Caco-2 (cell line): ENCODE measurements around the gene CIB1. TPM values are rescaled to one million over a fixed set of nuclear protein-coding genes. Genes with fewer than 3 reads are reported as not detected.
A peak's percentile ranks its signal among the peaks of the same experiment; 100 is the strongest.

ENCODE experiments used
- BruUV-seq: library from RNA; stranded (reverse); fragments of 400-500 nt; replicated peaks from 2 replicates; lab custom pipeline; 2021; lab: Mats Ljungman, UMichigan
- CTCF ChIA-PET: fragments of 300-600 bp; sonication (Branson Sonifier 250); formaldehyde crosslinking; loops from one replicate; lab custom pipeline; 2022; ENCODE audit warnings: antibody characterized with exemption; lab: Charles Lee
- POLR2A ChIA-PET: fragments of 300-600 bp; sonication (Branson Sonifier 250); formaldehyde crosslinking; loops from one replicate; lab custom pipeline; 2022; ENCODE audit warnings: antibody characterized with exemption; lab: Charles Lee
- DNase-seq, 2 experiments: peaks; one replicate each; pipeline versions ENCODE4 v3.0.0 to v3.0.0-alpha.2; 2020 to 2022
- H3K27me3 ChIP-seq: replicated peaks from 2 replicates; pipeline ENCODE4 v1.6.0; 2011; ENCODE audit warnings: low read length; ENCODE audit not compliant: control insufficient read depth, insufficient read depth
- H3K36me3 ChIP-seq: 2 replicates; pipeline ENCODE4 v1.5.1; 2011; ENCODE audit warnings: low read length; ENCODE audit not compliant: control insufficient read depth, insufficient read depth
- H3K4me1 ChIP-seq: fragments of 250-450 bp; sonication (Bioruptor Pico); 2 replicates; pipeline ENCODE4 v1.5.1; 2020; ENCODE audit warnings: mild to moderate bottlenecking
- H3K4me3 ChIP-seq: 2 replicates; pipeline ENCODE4 v1.5.1; 2011; ENCODE audit warnings: low read depth, mild to moderate bottlenecking, control low read depth, low read length
- H3K9me3 ChIP-seq: fragments of 250-450 bp; sonication (Bioruptor Pico); 2 replicates; pipeline ENCODE4 v1.5.1; 2020; ENCODE audit warnings: mild to moderate bottlenecking, moderate library complexity
- H3K27ac Mint-ChIP-seq: one replicate; pipeline ENCODE4 v1.8.0; 2022; ENCODE audit warnings: mixed read lengths; ENCODE audit not compliant: unreplicated experiment
- H3K27me3 Mint-ChIP-seq: one replicate; pipeline ENCODE4 v1.8.0; 2022; ENCODE audit warnings: mixed read lengths; ENCODE audit not compliant: insufficient read depth, unreplicated experiment
- H3K36me3 Mint-ChIP-seq: one replicate; pipeline ENCODE4 v1.8.0; 2022; ENCODE audit warnings: mild to moderate bottlenecking, mixed read lengths; ENCODE audit not compliant: insufficient read depth, unreplicated experiment
- H3K4me1 Mint-ChIP-seq: one replicate; pipeline ENCODE4 v1.8.0; 2022; ENCODE audit warnings: low read depth, mixed read lengths; ENCODE audit not compliant: unreplicated experiment
- H3K4me3 Mint-ChIP-seq: one replicate; pipeline ENCODE4 v1.8.0; 2022; ENCODE audit warnings: mild to moderate bottlenecking, moderate library complexity, mixed read lengths; ENCODE audit not compliant: unreplicated experiment
- H3K9me3 Mint-ChIP-seq: one replicate; pipeline ENCODE4 v1.8.0; 2022; ENCODE audit warnings: mixed read lengths; ENCODE audit not compliant: unreplicated experiment
- intact Hi-C: fragments of 100-400 bp; cut with micrococcal nuclease; formaldehyde crosslinking; loops from one replicate; pipeline ENCODE4 v1.10.0; 2022; ENCODE audit not compliant: unreplicated experiment
- total RNA-seq: library from RNA; stranded (reverse); gene quantifications from 2 replicates; pipeline ENCODE4 v1.2.3, GENCODE V29; 2022
- TF ChIP-seq, protein P1 (sequence below), 2 experiments: fragments of 200-600 bp in 1 of 2; IDR thresholded peaks; 1 replicate in 1 of 2; 2 replicates in 1 of 2; pipeline versions ENCODE4 v1.5.1 to v1.8.0; 2011 to 2022; ENCODE audit warnings: antibody characterized with exemption in 1 of 2, control low read depth in 1 of 2, inconsistent platforms in 1 of 2, low read depth in 1 of 2, low read length in 1 of 2, mild to moderate bottlenecking in 1 of 2, moderate library complexity in 1 of 2; ENCODE audit not compliant: insufficient read depth in 1 of 2, severe bottlenecking in 1 of 2, unreplicated experiment in 1 of 2

The CIB1 gene
- total RNA-seq, 1 experiment from 2014 or later, result 37.7 TPM

DNA sequence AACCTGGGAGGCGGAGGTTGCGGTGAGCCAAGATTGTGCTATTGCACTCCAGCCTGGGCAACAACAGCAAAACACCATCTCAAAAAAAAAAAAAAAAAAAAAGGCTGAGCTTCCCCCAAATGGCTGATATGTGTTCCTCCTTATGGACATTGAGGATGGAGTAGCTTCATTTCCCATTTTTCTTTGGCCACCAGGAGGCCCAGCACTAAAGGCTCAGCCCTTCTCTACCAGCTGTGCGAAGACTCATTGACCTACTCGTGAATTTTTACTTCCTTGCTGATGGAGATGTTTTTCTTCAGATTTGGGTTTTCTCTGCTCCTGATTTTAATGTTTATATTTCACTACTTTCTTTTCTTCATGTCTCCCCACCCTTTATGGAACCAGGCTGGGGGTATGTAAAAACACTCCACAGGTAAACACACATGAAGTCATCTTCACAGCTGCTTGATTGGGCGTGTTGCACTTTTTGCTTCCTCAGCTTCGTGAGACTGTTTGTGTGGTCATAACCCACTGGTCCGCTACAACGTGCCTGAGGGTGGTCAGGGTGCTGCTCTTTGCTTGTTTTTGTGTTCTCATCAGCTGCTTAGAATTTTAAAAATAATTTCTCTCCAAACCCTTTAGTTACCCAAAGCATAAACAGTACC is 19.1 kb downstream of the CIB1 start:
- Mint-ChIP-seq H3K4me1 (no peaks in the 10 kb centered on the region), H3K9me3 (no peaks in the 10 kb centered on the region), H3K36me3 (no peaks in the 10 kb centered on the region), H3K27me3 (no peaks in the 10 kb centered on the region), H3K4me3 (no peak overlapping the region), H3K27ac (no peak overlapping the region)
- BruUV-seq, result no TSS peak
- no peak for DNase-seq
- H3K27me3 ChIP-seq, result no peaks in the 10 kb centered on the region
- peaks cover 10% of the 10 kb centered on the region; the same call in 1 of the 2 replicates for H3K4me1 ChIP-seq
- CTCF ChIA-PET, result interaction anchor here (0.6 to 2.3 kb wide), 11 partner anchors 11 to 356 kb away, joined by 3 to 21 read pairs (median 4); partner anchors contain the start of genes CIB1, GDPGP1 and SEMA4B
- H3K36me3 ChIP-seq, result no peaks in the 10 kb centered on the region
- POLR2A ChIA-PET, result interaction anchor here (0.6 to 1.9 kb wide), 3 partner anchors 13 to 112 kb away, joined by 3 to 6 read pairs (median 4); partner anchors contain the start of genes IDH2 and SEMA4B
- TF ChIP-seq, protein P1, sequence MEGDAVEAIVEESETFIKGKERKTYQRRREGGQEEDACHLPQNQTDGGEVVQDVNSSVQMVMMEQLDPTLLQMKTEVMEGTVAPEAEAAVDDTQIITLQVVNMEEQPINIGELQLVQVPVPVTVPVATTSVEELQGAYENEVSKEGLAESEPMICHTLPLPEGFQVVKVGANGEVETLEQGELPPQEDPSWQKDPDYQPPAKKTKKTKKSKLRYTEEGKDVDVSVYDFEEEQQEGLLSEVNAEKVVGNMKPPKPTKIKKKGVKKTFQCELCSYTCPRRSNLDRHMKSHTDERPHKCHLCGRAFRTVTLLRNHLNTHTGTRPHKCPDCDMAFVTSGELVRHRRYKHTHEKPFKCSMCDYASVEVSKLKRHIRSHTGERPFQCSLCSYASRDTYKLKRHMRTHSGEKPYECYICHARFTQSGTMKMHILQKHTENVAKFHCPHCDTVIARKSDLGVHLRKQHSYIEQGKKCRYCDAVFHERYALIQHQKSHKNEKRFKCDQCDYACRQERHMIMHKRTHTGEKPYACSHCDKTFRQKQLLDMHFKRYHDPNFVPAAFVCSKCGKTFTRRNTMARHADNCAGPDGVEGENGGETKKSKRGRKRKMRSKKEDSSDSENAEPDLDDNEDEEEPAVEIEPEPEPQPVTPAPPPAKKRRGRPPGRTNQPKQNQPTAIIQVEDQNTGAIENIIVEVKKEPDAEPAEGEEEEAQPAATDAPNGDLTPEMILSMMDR (IDR thresholded peaks at IDR 0.05; ENCODE audit: insufficient read depth in 1 of 2, low read depth in 1 of 2, low read length in 1 of 2, severe bottlenecking in 1 of 2, unreplicated experiment in 1 of 2), result peak; percentile 22 to 35
- H3K4me3 ChIP-seq, result no peak overlapping the region
- no peaks in the 10 kb centered on the region for H3K9me3 ChIP-seq
- intact Hi-C loops, result no loop called here

DNA sequence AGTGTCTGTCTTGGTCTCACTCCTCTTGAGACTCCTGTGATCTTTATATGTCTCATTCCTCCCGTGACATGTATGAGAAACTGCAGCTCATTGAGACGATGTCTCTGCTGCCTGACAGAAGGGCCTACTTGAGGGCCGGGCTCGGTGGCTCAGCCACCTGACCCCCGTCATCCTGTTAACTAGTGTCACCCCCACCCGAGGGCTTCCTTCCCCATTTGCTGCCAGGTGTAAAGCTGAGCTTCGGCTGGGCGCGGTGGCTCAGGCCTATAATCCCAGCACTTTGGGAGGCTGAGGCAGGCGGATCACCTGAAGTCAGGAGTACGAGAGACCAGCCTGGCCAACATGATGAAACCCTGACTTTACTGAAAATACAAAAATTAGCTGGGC is 19.9 kb downstream of the CIB1 start:
- intact Hi-C loops, result no loop called here
- H3K27ac Mint-ChIP-seq, result no peak overlapping the region
- Histone ChIP-seq H3K4me1 (peaks cover 10% of the 10 kb centered on the region; the same call in 1 of the 2 replicates), H3K4me3 (no peak overlapping the region), H3K9me3 (no peaks in the 10 kb centered on the region), H3K36me3 (no peaks in the 10 kb centered on the region), H3K27me3 (no peaks in the 10 kb centered on the region)
- POLR2A ChIA-PET, result interaction anchor here (1.9 kb wide), 1 partner anchor 12 kb away, joined by 4 read pairs; the partner anchor contains the start of gene SEMA4B
- no peaks in the 10 kb centered on the region for H3K9me3 Mint-ChIP-seq
- no peak for DNase-seq
- no TSS peak for BruUV-seq
- H3K27me3 Mint-ChIP-seq, result no peaks in the 10 kb centered on the region
- TF ChIP-seq, protein P1 (IDR thresholded peaks at IDR 0.05; ENCODE audit: insufficient read depth in 1 of 2, low read depth in 1 of 2, low read length in 1 of 2, severe bottlenecking in 1 of 2, unreplicated experiment in 1 of 2), result no peak
- no peaks in the 10 kb centered on the region for H3K36me3 Mint-ChIP-seq
- H3K4me1 Mint-ChIP-seq, result no peaks in the 10 kb centered on the region
- H3K4me3 Mint-ChIP-seq, result no peak overlapping the region
- CTCF ChIA-PET, result interaction anchor here (0.6 to 2.3 kb wide), 4 partner anchors 13 to 80 kb away, joined by 4 to 21 read pairs (median 6); partner anchors contain the start of genes CIB1, GDPGP1 and SEMA4B

DNA sequence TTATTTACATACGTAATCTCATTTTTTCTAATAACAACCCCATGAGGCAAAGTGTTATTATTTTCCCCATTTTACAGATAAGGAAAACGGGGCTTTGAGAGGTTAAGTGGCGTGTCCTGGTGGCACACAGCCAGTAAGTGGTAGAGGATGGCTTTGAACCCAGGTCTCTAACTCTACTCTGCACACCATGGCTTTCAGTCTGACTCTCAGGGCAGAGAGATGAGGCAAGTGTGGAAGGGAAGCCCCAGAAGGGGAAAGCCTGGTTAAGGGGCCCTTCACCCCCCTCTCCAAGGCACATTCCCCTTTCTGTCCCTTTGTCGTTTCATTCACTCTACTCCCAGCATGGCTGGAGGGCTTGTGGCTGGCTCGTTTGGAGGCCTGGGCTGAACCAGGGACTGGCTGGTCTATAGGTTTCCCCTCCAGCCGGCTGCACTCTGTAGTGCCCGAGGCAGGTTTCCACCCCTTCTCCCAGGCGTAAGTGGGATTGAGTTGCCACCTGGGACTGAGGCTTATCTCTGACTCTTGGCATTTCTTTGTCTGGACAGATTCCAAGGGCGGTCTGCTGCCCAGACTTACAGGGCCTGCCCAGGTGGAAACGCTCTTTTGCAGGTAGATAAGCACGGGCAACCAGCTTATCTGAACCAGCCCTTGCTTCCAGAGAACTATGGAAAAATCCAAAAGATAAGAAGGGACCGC is 20.5 kb downstream of the CIB1 start:
- Mint-ChIP-seq H3K36me3 (no peaks in the 10 kb centered on the region), H3K27ac (no peak overlapping the region), H3K4me1 (no peaks in the 10 kb centered on the region), H3K9me3 (no peaks in the 10 kb centered on the region), H3K27me3 (no peaks in the 10 kb centered on the region), H3K4me3 (no peak overlapping the region)
- TF ChIP-seq, protein P1 (IDR thresholded peaks at IDR 0.05; ENCODE audit: insufficient read depth in 1 of 2, low read depth in 1 of 2, low read length in 1 of 2, severe bottlenecking in 1 of 2, unreplicated experiment in 1 of 2), result no peak
- H3K27me3 ChIP-seq, result no peaks in the 10 kb centered on the region
- intact Hi-C loops, result no loop called here
- POLR2A ChIA-PET, result interaction anchor here (1.9 kb wide), 1 partner anchor 12 kb away, joined by 4 read pairs; the partner anchor contains the start of gene SEMA4B
- H3K4me3 ChIP-seq, result no peak overlapping the region
- H3K36me3 ChIP-seq, result no peaks in the 10 kb centered on the region
- CTCF ChIA-PET, result interaction anchor here (1.1 to 2.3 kb wide), 2 partner anchors 12 to 20 kb away, joined by 4 to 21 read pairs; partner anchors contain the start of genes CIB1, GDPGP1 and SEMA4B
- H3K9me3 ChIP-seq, result no peaks in the 10 kb centered on the region
- BruUV-seq, result no TSS peak
- H3K4me1 ChIP-seq, result peaks cover 10% of the 10 kb centered on the region; the same call in 1 of the 2 replicates
- peak; percentile 23 to 46 for DNase-seq
